Small intestine (tissue), 7 donors: Measurements from ENCODE around the gene C14orf93. TPM values are rescaled to one million over a fixed set of nuclear protein-coding genes. Genes with fewer than 3 reads are reported as not detected.

ENCODE experiments used
- DNase-seq, 2 donors: peaks; one replicate each; pipeline versions ENCODE4 v3.0.0 to v3.0.0-alpha.2; 2013
- FAIRE-seq: peaks from 2 replicates; lab custom pipeline; 2012; peaks lifted over from hg19 to GRCh38; lab: Jason Lieb, UNC
- H3K27ac ChIP-seq, 3 donors: one replicate each; pipeline ENCODE4 v1.5.1; 2013; ENCODE audit warnings: low read length in 2 of 3, mild to moderate bottlenecking in 2 of 3, control low read depth in 1 of 3, inconsistent platforms in 1 of 3, low read depth in 1 of 3, moderate library complexity in 1 of 3
- H3K27me3 ChIP-seq, 3 donors: one replicate each; pipeline ENCODE4 v1.6.1; 2013; ENCODE audit warnings: low read length in 3 of 3, inconsistent platforms in 1 of 3; ENCODE audit not compliant: control insufficient read depth in 3 of 3, insufficient read depth in 3 of 3
- H3K36me3 ChIP-seq, 3 donors: one replicate each; pipeline ENCODE4 v1.6.1; 2013; ENCODE audit warnings: low read length in 3 of 3, inconsistent platforms in 1 of 3, low read depth in 1 of 3, mild to moderate bottlenecking in 1 of 3, moderate library complexity in 1 of 3; ENCODE audit not compliant: control insufficient read depth in 3 of 3, insufficient read depth in 2 of 3
- H3K4me1 ChIP-seq, 3 donors: one replicate each; pipeline ENCODE4 v1.6.1; 2013; ENCODE audit warnings: low read length in 2 of 3, inconsistent platforms in 1 of 3, low read depth in 1 of 3, mild to moderate bottlenecking in 1 of 3, moderate library complexity in 1 of 3; ENCODE audit not compliant: control insufficient read depth in 3 of 3, insufficient read depth in 2 of 3
- H3K4me3 ChIP-seq, 3 donors: one replicate each; pipeline ENCODE4 v1.5.1; 2013; ENCODE audit warnings: low read length in 3 of 3, control low read depth in 1 of 3, inconsistent platforms in 1 of 3, low read depth in 1 of 3, mild to moderate bottlenecking in 1 of 3, moderate library complexity in 1 of 3
- H3K9me3 ChIP-seq, 2 donors: one replicate each; pipeline ENCODE4 v1.6.1; 2013; ENCODE audit warnings: low read depth in 1 of 2, low read length in 1 of 2; ENCODE audit not compliant: control insufficient read depth in 2 of 2, insufficient read depth in 1 of 2
- WGBS, 3 donors: extraction: QIAGEN DNeasy Blood & Tissue Kit; methylation state at CpG; one replicate each; pipeline ENCODE4 v1.1.7; 2013; 5-methylcytosine and 5-hydroxymethylcytosine counted together
- polyA plus RNA-seq, 4 donors: library from polyadenylated mRNA; stranded (reverse) in 3 of 4; unstranded in 1 of 4; fragments of 200-250 nt in 3 of 4; fragments of 120-200 nt in 1 of 4; gene quantifications; one replicate each; pipeline versions ENCODE4 v1.2.1 to v1.2.3, GENCODE V29; 2013
- donor health status: healthy with polysubstance abuse.
- donor health status: control.
- donor health status: control.
- donor health status: Bipolar disorder and iron deficiency.
- donor health status: healthy.

The C14orf93 gene
- polyA plus RNA-seq, 4 donors, result 4.9 to 17.0 (median 7.9) TPM

- no peaks in the 10 kb centered on the region for H3K27me3 ChIP-seq
- FAIRE-seq, result no peak
- H3K4me1 ChIP-seq, result peaks cover 3 to 20% (median 9%) of the 10 kb centered on the region in 3 donors
- no peak overlapping the region for H3K4me3 ChIP-seq
- H3K9me3 ChIP-seq, result no peaks in the 10 kb centered on the region
- peaks cover 10 to 50% (median 14%) of the 10 kb centered on the region in 3 donors for H3K36me3 ChIP-seq
- WGBS, 3 donors, result 60 to 87% (median 69%) methylated on average over 2 of the region's 2 CpGs
- no peak for DNase-seq
- H3K27ac ChIP-seq, result no peak overlapping the region
Observed at GRCh38 chr14:23028799-23029198, 18.9 kb upstream of the C14orf93 start.

GRCh38 chr14:23025151-23025814 is 15.3 kb upstream of the C14orf93 start:
- WGBS, 3 donors, result 72 to 86% (median 85%) methylated on average over 4 of the region's 4 CpGs
- no peaks in the 10 kb centered on the region for H3K27me3 ChIP-seq
- peak overlapping the region in 1 of 3 donors; percentile 57 for H3K27ac ChIP-seq
- H3K4me3 ChIP-seq, result no peak overlapping the region
- no peaks in the 10 kb centered on the region for H3K9me3 ChIP-seq
- peak in 1 of 2 donors; percentile 60 for DNase-seq
- H3K4me1 ChIP-seq, result peaks cover 0 to 13% (median 3%) of the 10 kb centered on the region in 3 donors
- no peak for FAIRE-seq
- peaks cover 8 to 34% (median 13%) of the 10 kb centered on the region in 3 donors for H3K36me3 ChIP-seq

- DNase-seq (no peak), FAIRE-seq (no peak)
- 74 to 81% (median 75%) methylated on average over 7 of the region's 7 CpGs for WGBS, 3 donors
- Histone ChIP-seq H3K27ac (peak overlapping the region in 1 of 3 donors; percentile 57), H3K27me3 (no peaks in the 10 kb centered on the region), H3K36me3 (peaks cover 8 to 30% (median 13%) of the 10 kb centered on the region in 3 donors), H3K9me3 (no peaks in the 10 kb centered on the region), H3K4me3 (no peak overlapping the region), H3K4me1 (peaks cover 0 to 13% (median 3%) of the 10 kb centered on the region in 3 donors)
Observed at GRCh38 chr14:23024612-23025075, 14.7 kb upstream of the C14orf93 start.

- Histone ChIP-seq H3K36me3 (peaks cover 8 to 25% (median 9%) of the 10 kb centered on the region in 3 donors), H3K27ac (no peak overlapping the region), H3K9me3 (no peaks in the 10 kb centered on the region), H3K4me1 (peaks cover 0 to 13% (median 3%) of the 10 kb centered on the region in 3 donors), H3K4me3 (no peak overlapping the region), H3K27me3 (no peaks in the 10 kb centered on the region)
- FAIRE-seq (no peak), DNase-seq (no peak)
- WGBS, 3 donors, result 92 to 94% (median 94%) methylated on average over 2 of the region's 2 CpGs
Observed at GRCh38 chr14:23023795-23024152, 13.8 kb upstream of the C14orf93 start.

GRCh38 chr14:23023022-23023794 is 13.3 kb upstream of the C14orf93 start:
- WGBS, 3 donors, result 82 to 88% (median 87%) methylated on average over 8 of the region's 8 CpGs
- H3K36me3 ChIP-seq, result peaks cover 5 to 25% (median 7%) of the 10 kb centered on the region in 3 donors

GRCh38 chr14:23021889-23022442 is 12.0 kb upstream of the C14orf93 start:
- Histone ChIP-seq H3K27ac (no peak overlapping the region), H3K36me3 (peaks cover 4 to 22% (median 7%) of the 10 kb centered on the region in 3 donors), H3K4me3 (no peak overlapping the region), H3K27me3 (no peaks in the 10 kb centered on the region), H3K4me1 (peaks cover 0 to 13% (median 0%) of the 10 kb centered on the region in 3 donors), H3K9me3 (no peaks in the 10 kb centered on the region)
- FAIRE-seq (no peak), DNase-seq (no peak)
- WGBS, 3 donors, result 63 to 73% (median 65%) methylated on average over 7 of the region's 7 CpGs

More at GRCh38 chr14:23023022-23023794, 13.3 kb upstream of the C14orf93 start:
- Histone ChIP-seq H3K4me1 (peaks cover 0 to 13% (median 0%) of the 10 kb centered on the region in 3 donors), H3K27ac (no peak overlapping the region), H3K9me3 (no peaks in the 10 kb centered on the region), H3K4me3 (no peak overlapping the region), H3K27me3 (no peaks in the 10 kb centered on the region)
- DNase-seq (no peak), FAIRE-seq (no peak)

- no peak for DNase-seq
- no peak overlapping the region for H3K27ac ChIP-seq
- FAIRE-seq, result no peak
- peaks cover 4 to 21% (median 7%) of the 10 kb centered on the region in 3 donors for H3K36me3 ChIP-seq
- peaks cover 0 to 13% (median 0%) of the 10 kb centered on the region in 3 donors for H3K4me1 ChIP-seq
- 74 to 91% (median 80%) methylated on average over 9 of the region's 9 CpGs for WGBS, 3 donors
- no peaks in the 10 kb centered on the region for H3K9me3 ChIP-seq
- no peaks in the 10 kb centered on the region for H3K27me3 ChIP-seq
- no peak overlapping the region for H3K4me3 ChIP-seq
Observed at GRCh38 chr14:23021434-23021833, 11.5 kb upstream of the C14orf93 start.
